ENCODE results near the gene TP53I13.

Gene TP53I13

DNA sequence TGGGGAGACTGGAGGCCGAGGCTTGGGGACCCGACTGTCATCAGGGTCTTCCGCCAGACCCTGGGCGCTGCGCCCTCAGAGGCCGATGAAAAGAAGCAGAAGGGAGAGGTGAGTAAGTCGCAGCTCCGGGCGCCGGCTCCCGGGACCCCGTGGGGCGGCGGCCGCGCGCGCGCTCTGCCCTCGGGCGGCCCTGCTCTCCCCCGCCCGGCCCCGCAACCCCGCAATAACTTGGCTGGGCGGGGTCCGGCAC lies 1.3 kb upstream of the TP53I13 start:
- no peak for DNase-seq (ENCODE audit: low read depth, low spot score)

DNA sequence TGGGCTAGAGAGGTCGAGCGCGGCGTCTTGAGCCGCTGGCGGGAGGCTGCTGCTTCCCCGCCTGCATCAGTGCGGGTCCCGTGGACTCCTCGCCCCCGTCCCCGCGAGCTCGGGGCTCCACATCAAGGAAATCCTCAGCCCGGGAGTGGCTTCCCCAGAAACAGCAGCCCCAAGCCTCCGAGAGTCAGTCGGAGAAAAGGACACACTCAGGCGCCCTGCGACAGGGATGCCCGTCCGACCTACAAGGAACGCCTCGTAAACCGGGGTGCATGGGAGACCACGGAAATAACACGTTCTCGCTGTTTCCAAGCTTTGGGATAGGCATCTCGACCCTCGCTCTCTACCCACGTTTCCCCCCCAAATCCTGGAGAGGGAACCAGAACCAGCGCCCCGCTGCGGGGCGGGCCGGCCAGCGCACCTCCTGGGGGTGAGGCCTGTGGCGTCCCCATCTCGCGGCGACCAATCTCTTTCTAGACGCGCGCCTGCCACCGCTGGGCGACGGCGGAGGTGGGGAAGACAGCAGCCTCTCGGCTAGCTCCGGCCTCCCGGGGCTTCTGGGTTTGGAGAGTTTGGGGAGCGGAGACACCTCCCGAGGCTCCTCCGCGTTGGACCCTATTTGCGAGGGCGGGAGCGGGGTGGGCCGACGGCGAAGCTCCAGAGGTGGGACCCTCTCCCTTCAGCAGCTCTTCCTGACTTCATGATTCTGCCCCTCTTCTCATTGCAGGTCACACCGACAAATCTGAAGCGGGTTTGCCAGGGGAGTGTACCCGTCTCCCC lies 759 bp upstream of the TP53I13 start:
- DNase-seq (ENCODE audit: low read depth, low spot score): no peak

DNA sequence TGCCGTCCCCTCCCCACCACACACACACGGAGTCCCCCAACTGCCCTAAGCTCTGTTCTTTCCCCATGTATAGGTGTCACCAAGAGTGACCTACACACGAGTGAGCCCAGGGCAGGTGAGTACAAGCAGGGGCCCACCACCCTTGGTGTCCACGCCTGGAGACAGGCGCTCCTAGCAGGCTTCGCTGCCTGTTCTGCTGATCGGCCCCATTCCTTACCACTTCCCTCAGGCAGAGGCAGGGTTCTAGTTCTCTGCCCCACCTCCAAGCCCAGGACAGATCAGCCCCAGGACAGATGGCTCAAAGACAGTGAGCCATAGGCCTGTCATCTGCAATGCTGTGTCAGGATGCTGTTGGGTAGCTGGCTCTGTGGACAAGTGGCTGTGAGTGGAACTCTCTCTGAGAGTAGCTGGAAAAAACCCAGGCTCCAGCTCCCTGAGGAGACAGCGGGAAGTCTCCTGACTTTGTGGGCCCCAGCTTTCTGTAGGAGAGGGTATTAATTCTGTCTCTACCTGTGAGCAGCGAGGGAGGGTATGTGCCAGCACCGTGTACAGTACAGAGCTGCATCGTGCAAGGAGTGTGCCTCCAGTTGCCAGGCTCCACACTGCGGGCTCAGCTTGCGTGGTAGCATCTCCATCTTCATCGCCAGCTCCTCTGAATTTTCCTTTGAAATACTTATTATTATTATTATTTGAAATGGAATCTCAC lies 897 bp downstream of the TP53I13 start:
- DNase-seq (ENCODE audit: low read depth, low spot score): no peak

DNA sequence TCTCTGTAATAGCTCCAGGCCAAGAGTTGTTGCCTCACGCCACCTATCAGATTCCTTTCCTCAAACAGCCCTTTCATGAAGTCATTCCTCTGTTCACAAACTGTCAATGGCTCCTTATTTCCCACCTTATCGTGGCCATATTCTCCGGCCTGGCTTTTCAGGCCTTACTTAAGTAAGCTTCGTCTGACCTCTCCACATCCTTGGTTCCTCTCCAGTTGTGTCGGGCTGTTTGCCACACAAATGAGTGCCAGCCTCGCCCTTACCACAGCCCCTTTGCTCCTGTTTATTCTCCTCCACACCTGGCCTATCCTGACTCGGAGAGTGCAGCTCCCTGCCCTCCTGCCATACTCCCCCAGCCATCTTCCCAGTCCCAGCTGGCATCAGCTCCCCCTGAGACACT lies 2.0 kb downstream of the TP53I13 start:
- no peak for DNase-seq (ENCODE audit: low read depth, low spot score)

DNA sequence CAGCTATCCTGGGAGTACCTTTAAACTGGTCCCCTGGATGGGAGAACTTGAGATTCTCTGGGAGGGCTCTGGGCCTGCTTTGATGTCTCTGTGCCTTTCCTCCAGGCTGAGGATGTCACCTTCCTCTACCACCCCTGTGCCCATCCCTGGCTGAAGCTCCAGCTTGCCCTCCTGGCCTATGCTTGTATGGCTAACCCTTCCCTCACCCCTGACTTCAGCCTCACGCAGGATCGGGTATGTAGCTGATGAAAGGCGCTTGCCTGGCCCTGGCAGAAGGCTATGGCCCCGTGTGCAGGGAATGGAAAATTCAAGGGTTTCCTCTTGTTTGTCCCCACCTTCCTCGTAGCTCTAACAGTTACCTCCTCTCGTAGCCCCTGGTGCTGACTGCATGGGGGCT lies 3.0 kb downstream of the TP53I13 start:
- DNase-seq (ENCODE audit: low read depth, low spot score): no peak

DNA sequence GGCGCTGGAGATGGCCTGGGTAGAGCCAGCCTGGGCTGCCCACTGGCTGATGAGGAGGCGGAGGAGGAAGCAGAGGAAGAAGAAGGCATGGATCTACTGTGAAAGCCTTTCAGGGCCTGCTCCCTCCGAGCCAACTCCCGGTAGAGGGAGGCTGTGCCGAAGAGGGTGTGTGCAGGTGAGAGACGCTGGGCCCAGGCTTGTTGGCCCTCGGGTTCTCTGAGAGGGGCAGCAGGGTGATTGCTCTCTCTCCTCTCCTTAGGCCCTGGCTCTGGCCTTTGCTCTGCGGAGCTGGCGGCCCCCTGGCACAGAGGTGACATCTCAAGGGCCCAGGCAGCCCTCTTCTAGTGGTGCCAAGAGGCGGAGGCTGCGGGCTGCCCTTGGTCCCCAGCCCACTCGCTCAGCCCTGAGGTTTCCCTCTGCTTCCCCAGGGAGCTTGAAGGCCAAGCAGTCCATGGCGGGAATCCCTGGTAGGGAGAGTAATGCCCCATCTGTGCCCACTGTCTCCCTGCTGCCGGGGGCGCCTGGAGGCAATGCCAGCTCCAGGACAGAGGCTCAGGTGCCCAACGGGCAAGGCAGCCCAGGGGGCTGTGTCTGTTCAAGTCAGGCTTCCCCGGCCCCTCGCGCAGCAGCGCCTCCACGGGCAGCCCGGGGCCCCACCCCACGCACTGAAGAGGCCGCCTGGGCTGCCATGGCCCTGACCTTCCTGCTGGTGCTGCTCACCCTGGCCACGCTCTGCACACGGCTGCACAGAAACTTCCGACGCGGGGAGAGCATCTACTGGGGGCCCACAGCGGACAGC lies 3.6 kb downstream of the TP53I13 start:
- DNase-seq (ENCODE audit: low read depth, low spot score): no peak

DNA sequence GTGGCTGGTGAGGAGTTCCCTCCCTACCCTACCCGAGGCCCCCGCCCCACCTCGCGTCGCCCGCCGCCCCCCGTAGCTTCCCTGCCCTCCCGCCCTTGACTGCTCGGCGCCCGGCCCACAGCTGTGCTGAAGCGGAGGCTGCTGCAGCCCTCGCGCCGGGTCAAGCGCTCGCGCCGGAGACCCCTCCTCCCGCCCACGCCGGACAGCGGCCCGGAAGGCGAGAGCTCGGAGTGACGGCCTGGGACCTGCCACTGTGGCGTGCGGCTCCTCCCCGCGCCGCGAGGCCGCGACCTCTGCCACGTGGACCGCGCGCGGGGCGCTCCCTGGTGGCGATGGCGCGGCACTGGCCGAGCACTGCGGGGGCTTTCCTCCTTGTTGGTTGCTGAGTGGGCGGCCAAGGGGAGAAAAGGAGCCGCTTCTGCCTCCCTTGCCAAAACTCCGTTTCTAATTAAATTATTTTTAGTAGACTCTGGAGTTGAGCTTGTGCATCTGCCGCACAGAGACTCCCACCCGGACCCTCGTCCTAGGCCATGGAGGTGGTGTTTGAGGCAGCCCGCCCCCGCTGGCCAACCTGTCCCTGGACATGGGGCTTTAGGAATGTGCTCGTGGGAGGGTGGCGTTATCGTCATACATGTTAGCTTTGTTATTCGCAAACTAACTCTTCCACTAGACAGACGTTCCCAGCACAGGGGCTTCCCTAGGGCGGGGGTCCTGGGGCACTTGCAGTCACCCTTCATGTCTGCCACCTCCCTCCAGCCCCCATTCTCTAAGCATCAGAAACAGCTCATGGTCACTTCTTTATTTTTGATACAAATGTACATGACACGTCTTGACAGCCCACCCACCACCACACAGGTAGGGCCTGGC lies 4.4 kb downstream of the TP53I13 start:
- no peak for DNase-seq (ENCODE audit: low read depth, low spot score)

DNA sequence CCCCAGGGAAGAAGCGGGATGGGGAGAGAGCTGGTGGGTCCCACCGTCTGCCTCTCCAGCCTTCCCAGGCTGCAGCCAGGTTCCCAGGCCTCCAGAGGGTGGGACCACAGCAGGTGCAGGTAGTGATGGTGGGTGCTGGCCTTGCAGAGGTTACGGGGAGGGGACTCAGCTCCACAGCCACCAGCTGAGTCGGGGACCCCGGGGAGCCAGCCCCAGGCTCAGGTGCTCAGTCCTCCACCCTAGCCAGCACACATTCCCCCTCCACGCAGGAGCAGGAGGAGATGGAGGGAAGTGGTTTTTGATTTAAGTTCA lies 5.0 kb downstream of the TP53I13 start:
- no peak for DNase-seq (ENCODE audit: low read depth, low spot score)

DNA sequence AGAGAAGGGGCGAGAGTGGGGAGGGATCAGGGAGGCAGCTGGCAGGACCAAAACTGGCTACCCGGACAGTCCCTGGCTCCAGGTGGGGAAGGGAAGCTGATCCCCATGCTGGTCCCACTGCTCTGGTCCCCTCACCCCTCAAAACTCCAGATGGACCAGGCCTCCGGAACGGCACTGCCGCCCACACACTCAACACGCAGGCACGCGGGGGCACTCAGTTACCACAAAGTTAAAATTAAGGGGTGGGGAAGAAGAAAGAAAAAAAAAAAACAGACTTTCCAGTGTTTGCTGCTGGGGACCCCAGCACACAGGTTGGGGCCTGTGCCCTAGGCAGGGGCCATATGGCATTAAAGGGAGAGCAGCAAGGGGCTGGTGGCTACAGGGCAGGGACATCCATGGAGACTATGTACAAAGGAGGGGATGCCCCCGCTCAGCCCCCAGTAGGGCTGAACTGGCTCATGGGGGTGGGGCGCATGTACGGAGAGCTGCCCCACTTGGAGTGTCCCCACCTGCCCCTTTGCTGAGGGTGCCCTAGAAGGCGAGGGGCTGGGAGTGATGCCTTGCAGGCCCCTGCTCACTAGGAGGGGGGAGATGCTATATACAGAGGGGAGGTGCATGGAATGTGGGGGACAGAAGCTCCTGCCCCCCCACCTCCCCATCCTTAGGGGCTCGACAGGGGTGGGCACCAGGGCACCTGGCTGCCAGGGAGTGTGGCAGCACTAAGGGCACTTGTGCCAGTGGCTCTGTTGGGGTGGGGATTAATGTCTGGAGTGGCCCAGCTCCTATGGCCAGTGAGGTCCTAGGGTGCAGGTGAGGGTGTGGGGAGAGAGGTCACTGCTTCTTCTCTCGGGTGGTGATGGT lies 5.6 kb downstream of the TP53I13 start:
- no peak for DNase-seq (ENCODE audit: low read depth, low spot score)

DNA sequence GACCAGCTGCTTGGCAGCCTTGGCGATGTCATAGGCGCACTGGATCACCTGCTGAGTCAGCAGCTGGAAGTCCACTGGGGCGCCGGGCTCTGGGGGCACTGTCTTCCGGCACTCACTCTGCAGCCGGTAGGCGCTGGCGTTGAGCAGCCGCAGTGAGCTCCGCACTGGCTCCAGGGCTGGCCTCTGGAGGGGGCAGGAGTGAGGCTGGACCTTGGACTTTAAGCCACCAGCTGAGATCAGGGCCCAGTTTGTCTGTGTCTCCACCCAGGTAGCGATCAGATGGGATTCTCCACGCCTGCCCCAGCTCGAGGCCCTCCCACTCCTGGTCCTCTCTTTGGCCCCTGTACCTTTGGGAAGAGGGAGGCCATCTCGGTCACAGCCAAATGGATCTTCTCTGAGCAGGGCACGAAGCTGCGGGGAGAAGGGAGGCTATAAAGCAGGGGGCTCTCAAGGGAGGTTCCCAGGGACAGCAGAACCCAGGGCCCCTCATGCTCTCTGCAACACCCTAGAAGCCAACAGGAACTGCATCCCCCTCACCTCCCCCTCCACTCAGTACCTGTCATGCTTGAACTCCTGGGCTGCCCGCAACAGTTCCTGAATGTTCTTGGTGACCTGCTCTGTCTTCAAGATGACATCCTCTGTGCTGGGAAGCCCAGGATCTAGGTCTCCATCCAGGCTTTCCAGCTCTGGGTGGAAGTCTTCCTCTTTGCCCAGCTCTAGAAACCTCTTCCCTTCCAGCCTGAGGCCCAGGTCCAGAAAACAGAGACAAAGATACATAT lies 6.4 kb downstream of the TP53I13 start:
- no peak for DNase-seq (ENCODE audit: low read depth, low spot score)

DNA sequence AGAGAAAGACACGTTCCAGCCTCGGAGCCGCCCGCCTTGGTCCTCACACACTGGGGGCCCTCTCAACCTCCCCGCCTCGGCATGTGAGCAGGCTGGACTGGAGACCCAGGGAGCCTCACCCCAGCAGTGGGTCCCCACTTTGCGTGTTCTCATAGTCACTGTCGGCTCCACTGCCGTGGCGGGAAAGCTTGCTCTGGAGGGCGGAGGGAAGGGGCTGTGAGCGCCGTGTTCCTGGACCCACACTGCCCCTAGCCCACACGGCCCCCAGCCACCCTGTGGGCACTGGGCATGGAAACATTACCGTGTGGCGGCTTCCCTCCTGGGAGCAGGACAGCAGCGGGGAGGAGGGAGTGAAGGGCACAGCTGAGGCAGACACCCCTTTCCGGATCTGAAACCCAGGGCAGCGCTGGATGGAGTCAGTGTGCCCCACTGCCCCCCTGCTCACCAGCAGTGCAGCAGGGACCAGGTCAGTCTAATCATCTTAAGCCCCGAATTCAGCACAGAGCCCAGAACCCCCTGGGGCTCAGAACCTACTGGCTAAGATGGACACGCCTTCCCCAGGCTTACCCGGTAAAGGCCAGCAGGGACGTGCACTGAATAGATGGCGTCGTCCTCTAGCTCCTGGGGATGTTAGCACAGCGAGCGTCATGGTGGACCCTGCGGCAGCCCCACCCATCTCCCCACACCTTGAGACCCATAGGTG lies 7.2 kb downstream of the TP53I13 start:
- no peak for DNase-seq (ENCODE audit: low read depth, low spot score)

DNA sequence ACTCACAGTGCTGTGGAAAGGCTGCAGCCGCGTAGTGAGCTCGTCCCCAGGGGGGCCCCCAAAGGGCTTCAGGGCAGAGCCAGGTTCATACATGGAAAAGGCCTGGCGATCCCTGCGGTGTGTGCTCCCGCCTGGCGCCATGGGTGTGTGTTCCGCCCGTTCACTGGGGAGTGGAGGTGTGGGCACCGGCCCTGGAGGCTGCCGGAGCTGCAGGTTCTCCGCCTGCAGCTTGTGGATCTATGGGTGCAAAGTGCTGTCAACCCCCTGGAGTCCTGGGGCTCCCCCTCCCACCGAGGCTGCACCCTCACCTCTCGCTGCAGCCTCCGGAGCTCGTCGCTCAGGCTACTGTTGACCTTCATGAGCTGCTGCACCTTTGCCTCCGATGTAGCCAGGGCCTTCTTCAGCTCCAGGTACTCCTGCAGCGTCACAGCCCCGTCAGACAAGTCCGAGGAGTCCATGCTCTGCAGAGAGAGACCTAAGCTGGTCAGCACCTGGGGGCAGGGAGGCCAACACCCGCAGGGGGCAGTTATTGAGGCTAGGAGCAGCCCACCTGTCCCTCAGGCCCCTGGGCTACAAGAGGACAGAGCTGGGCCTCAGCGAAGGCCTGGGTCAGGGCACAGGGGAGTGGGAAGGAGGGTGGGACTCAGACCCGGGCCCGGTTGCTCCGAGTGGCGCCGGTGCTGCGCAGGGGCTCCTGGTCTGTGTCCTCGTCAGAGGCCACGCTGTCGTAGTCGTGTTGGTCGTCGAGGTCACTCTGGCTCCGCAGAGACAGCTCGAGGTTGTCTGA lies 7.9 kb downstream of the TP53I13 start:
- no peak for DNase-seq (ENCODE audit: low read depth, low spot score)

DNA sequence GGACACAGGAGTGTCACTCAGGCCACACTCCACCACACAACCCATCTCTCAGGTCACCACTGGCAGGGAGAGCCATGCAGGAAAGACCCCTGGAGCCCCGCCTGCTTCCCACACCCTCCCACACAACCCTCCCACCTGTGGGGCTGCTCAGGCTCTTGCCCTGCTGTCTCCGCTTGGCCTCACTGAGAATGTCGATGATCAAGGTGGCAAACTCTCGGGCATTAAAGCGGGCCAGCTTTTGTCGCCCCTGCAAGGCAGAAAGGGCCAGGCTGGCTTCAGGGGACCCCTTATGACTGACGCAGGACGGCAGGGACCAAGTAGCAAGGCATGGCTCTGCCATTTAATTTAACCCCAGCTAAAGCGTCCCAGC lies 8.5 kb downstream of the TP53I13 start:
- DNase-seq (ENCODE audit: low read depth, low spot score): no peak

DNA sequence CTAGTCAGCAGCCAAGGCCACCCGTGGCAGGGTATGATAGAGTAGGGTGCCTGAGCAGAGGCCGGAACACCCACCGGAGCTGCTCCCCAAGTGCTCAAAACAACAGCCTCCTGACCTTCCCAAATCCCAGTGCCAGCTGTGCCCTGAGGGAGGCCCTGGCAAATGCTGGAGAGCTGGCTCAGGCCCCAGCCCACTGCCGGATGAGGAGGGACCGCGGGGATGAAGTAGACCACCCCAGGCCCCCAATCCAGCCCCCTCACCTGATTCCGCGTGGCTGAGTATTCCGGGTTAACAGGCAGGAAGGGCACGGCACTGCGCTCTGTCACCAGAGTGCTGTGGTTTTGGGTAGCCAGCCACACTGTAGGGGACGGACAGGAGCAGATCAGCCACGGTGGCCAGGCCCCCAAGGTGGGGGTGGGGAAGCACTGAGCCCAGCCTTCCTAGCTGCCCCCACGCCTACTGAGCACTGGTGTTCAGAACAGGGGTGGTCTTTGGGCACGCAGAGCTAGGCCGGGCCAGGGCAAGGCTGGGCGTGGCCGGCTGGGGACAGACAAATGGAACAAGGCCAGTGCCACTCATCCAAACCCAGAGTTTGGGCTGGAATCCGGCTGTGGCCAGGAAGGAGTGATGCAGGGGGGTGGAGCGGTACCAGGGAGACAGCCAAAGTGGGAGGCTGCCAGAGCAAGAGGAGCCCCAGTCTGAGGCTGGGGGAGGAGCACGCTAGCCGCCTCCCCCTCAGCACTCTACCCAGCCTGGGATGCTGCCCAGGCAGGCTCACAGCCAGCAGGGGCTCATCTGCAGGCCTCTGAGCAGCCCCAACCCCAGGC lies 9.1 kb downstream of the TP53I13 start:
- DNase-seq (ENCODE audit: low read depth, low spot score): no peak

DNA sequence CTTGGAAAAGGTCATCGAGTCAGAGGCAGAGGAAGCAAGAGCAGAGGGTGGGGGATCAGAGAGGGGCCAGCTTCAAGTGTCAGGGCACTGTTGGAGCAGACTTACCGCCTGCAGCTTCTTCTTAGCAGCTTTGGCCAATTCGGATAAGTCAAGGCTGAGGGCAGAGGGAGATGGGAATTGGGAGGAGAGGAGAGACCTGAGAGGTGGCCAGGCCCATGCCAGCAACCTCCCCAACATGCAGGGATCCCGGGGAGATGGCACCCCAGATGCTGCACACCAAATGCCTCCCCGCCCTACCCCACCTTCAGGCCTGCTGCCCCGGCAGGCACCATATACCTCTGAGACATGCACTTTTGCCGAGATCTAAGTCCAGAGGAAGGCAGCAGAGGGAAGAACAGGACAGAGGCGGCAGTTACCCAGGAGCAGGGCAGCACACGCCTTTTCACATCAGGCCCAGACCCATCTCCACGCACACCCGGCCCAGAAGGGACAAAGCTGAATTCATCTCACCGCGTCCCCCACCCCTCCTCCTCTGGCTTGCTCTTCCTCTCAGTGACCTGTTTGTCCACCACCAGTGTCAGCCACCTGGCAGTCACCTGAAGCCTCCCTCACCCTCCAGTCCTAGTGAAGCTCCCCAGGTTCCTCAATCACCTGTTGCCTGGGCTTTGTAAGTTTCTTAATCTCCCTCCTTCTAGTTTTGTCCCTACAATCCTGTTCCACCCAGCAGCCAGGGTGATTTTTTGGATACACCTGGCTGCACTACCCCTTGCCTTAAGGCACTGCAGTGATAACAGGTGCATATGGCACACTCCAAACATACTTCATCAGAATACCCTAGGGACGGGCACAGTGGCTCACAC lies 10.4 kb downstream of the TP53I13 start:
- no peak for DNase-seq (ENCODE audit: low read depth, low spot score)

DNA sequence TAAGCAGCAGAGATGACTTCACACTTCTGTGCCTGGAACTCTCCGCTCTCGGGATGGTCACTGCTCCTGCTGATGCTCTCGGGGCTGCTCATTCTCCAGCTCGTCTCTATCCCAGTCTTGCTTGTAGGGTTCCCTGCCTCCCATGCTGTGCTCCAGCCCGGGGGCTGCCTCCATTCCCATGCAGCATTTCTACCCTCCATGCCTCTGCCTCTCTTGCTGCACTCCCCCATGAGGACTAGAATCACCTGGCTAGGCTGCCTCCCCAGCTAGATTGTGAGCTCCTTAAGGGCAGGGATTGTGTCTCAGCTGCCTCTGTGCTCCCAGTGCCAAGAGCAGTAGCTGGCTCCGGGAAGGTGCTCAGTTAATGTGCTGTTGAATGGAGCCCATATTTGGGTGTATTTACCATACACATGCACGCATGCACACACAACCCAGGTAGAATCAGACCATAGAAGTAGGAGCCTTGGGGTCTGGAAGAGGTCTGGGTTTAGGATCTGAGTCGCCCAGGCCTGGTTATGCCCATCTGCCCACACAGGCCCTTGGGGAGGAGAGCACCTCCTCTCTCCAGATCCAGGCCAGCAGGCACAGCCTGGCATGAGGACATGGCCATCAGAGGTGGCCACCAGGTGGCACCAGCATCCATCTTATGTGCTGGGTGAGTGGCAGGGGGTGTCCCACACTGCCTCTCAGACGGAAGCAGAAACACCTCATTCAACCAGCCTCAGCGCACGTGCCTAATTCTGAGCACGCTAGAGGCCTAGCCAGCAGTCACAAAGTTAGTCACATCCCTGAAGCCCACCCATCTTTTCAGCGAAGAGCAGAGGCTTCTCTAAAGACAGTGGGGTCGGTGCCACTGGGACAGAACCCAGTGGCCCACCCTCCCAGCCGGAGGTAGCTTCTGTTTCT lies 11.6 kb downstream of the TP53I13 start:
- no peak for DNase-seq (ENCODE audit: low read depth, low spot score)

All from iPS DF 19.7 (cell line).